Fibroblast of lung (primary cell): ENCODE data around the gene OSTC.

ENCODE experiments used
- EZH2 ChIP-seq: IDR thresholded peaks from 2 replicates; pipeline ENCODE4 v1.5.1; 2012; ENCODE audit warnings: low read length, control low read depth, mild to moderate bottlenecking; ENCODE audit errors: missing control alignments
- TF ChIP-seq, protein P1 (sequence below), 2 donors: IDR thresholded peaks in 1 of 2; conservative IDR thresholded peaks in 1 of 2; 1 replicate in 1 of 2; 2 replicates in 1 of 2; pipeline ENCODE4 v1.5.1; 2011 to 2012; ENCODE audit warnings: low read length in 2 of 2, control low read depth in 1 of 2, inconsistent platforms in 1 of 2, low read depth in 1 of 2, mild to moderate bottlenecking in 1 of 2

GRCh38 chr4:108611365-108611764 lies 39.0 kb upstream of the OSTC start:
- TF ChIP-seq, protein P1, sequence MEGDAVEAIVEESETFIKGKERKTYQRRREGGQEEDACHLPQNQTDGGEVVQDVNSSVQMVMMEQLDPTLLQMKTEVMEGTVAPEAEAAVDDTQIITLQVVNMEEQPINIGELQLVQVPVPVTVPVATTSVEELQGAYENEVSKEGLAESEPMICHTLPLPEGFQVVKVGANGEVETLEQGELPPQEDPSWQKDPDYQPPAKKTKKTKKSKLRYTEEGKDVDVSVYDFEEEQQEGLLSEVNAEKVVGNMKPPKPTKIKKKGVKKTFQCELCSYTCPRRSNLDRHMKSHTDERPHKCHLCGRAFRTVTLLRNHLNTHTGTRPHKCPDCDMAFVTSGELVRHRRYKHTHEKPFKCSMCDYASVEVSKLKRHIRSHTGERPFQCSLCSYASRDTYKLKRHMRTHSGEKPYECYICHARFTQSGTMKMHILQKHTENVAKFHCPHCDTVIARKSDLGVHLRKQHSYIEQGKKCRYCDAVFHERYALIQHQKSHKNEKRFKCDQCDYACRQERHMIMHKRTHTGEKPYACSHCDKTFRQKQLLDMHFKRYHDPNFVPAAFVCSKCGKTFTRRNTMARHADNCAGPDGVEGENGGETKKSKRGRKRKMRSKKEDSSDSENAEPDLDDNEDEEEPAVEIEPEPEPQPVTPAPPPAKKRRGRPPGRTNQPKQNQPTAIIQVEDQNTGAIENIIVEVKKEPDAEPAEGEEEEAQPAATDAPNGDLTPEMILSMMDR (conservative IDR thresholded peaks at IDR 0.05 in 1 of 2, IDR thresholded peaks at IDR 0.05 in 1 of 2; ENCODE audit: low read depth in 1 of 2, low read length in 2 of 2): peak in 1 of 2 donors; percentile 33
- TF ChIP-seq EZH2: no peak
